Transverse colon (tissue), 1 donor: ENCODE data around the gene EGFL6.

ENCODE experiments used
- EP300 ChIP-seq: sonication (generic); formaldehyde crosslinking; IDR thresholded peaks from one replicate; pipeline ENCODE4 v1.6.1; 2017; ENCODE audit warnings: antibody characterized with exemption, low read depth
- POLR2A ChIP-seq: fragments of 450-650 bp; IDR thresholded peaks from one replicate; pipeline ENCODE4 v1.6.1; 2016; ENCODE audit warnings: antibody characterized with exemption, mild to moderate bottlenecking, moderate library complexity

GRCh38 chrX:13587786-13588477 is 18.5 kb downstream of the EGFL6 start:
- TF ChIP-seq POLR2A (no peak), EP300 (no peak)
